Activated T-helper 9 cell treated with anti-CD3 and anti-CD28 coated beads, Interleukin-2, amount 50 U/mL, for 16 hours (primary cell): ENCODE data around the gene DNAJC19.

Source experiments
- DNase-seq: peaks from one replicate; pipeline ENCODE4 v3.0.0-alpha.2; 2020; ENCODE audit warnings: low read depth

The DNAJC19 gene

GRCh38 chr3:180961087-180961486 lies 28.4 kb downstream of the DNAJC19 start:
- DNase-seq: no peak

- no peak for DNase-seq
Observed at GRCh38 chr3:180959691-180960090, 29.8 kb downstream of the DNAJC19 start.

DNA sequence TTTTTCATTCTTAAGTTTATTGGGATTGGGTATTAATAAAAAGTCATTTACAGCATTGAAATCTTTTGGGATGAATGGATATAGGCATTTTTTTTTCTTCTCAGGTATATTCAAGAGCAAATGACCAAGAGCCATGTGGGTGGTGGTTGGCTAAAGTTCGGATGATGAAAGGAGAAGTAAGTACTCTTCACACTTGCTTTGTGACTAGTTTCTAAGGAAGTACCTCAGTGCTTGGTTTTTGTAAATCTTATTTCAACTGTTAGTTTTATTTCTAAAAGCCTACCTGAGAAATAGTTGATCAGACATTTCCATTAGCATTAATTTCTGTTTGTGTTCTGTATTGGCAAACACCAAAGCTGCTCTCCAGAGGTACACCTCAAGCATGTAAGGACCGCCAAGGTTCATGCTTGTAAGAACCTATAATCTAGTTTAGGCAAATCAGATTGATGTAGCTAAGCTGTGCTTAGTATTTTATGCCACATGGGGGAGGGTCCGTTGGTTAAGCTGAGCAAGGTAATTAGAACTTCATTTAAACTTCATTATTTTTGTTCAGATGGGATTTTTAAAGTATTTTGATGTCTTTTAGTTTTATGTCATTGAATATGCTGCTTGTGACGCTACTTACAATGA lies 41.7 kb downstream of the DNAJC19 start:
- DNase-seq: no peak

GRCh38 chr3:180940826-180941225 lies 48.7 kb downstream of the DNAJC19 start:
- no peak for DNase-seq

DNA sequence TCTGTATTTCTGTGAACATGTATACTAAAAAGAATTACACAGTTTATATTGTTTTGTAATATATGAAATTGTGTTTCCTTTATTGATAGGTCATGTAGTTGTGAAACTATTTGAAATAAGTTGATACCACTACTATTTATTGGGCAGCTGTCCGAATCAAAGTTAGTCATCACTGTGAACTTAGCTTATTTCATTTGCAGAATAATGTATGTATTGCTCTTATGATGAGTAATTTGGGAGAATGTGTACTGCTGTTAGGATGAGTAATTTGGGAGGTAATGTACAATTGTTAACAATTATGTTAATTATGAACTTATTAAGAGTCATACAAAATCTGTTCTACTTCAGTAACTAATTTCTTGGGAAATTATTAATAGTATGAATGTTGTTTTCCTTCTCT lies 54.9 kb downstream of the DNAJC19 start:
- DNase-seq: no peak
